ENCODE measurements around the gene DCTN3.

The DCTN3 gene

GRCh38 chr9:34620061-34620994 is at the start of gene DCTN3:
Gene DCTN3 (minus strand): TSS chr9:34620495. CDS start chr9:34620464, 31 bp downstream.
- DNase-seq = peak; percentile 96 to 99

- DNase-seq = peak; percentile 96
Measured at GRCh38 chr9:34665381-34666250, 45.3 kb upstream of the DCTN3 start.

DNA sequence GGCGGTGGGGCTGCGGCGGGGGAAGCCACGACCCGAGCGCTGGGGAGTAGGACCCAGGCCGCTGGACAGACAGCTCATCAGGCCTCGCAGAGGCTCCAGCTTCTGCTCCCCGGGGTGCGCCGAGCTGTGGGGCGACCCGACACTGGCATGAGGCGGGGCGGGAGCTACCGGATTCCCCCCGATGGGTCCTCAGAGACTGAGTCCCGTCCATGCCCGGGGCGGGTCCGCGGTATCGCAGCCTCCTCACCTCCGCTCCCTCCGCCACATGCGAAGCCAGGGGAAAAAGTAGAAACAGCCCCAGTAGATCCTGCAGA is 44.7 kb upstream of the DCTN3 start:
- DNase-seq = no peak

- peak; percentile 42 to 51 for DNase-seq
Measured at GRCh38 chr9:34664281-34665066, 44.2 kb upstream of the DCTN3 start.

DNA sequence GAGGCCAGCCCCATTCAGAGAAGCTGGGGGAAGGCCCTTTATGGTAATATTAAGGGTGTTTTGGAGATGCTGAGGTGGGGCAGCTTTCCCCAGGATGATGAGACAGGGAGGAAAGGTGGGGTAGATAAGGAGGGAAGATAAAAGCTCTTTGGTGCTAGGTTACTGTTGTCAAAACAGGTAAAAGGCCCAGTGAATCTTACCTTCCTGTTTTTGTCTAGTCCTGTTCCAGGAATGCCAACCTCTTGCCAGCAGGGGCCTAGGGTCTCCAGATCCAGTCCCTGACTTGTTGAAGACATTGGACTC is 43.0 kb upstream of the DCTN3 start:
- no peak for DNase-seq

GRCh38 chr9:34662526-34663302 is 42.4 kb upstream of the DCTN3 start, which contains the start of gene CCL27:
Gene CCL27 (minus strand): TSS chr9:34662657. CDS start chr9:34662633, 24 bp downstream.
- no peak for DNase-seq

DNA sequence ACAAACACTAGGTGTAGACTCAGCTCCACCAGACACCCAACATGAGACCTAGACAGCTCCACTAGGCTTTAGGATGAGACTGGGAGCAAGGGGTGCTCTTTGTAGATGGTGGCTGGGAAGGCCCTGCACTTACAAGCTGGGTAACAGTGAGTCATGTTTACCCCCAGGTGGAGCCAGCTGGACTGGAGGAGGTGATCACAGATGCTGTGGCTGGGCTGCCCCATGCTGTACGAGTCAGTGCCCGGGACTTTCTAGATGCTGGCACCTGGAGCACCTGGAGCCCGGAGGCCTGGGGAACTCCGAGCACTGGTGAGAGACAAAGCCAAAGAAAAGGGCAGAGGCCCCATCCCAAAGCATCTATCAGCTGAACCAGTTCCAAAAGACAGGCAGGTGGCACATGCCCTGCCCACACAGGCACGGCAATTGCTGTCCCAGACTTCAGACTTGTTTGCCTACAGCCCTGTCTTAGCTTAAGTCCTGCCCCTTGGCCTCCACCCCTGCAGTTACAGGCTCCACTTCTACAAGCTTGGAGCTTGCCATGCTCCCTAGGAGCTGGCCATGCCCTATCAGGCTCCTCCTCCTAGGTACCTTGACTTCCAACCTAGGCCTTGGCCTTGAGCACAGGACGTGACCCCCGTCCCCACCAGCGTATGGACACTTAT is 39.4 kb upstream of the DCTN3 start:
- DNase-seq = peak in 1 of 2 experiments; percentile 15

DNA sequence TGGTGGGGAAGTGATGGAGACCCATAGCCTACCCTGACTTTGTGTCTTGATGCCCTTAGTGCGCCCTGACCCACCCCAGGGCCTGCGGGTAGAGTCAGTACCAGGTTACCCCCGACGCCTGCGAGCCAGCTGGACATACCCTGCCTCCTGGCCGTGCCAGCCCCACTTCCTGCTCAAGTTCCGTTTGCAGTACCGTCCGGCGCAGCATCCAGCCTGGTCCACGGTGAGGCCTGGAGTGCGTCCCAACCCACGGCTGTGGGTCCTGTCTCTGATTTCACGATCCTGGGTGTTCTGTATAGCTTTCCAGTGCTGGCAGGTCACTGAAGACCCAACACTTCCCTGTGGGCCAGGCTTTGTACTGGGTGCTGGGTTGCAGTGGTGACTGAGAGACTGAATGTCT is 38.2 kb upstream of the DCTN3 start:
- DNase-seq = no peak

DNA sequence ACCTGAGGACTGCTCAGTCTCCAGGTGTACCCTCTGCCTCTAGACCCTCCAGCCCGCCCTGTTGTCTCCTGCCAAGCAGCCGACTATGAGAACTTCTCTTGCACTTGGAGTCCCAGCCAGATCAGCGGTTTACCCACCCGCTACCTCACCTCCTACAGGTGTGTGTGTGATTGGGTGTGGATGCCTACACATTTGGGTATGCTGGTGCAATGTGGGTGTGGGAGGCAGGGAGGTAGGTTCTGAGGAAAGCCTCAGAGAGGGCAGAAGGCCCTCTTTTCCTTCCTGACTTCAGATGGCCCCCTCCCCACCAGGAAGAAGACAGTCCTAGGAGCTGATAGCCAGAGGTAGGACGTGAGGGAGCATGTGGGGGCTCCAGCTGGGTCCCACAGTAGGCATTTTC is 36.7 kb upstream of the DCTN3 start:
- no peak for DNase-seq

GRCh38 chr9:34655394-34655793 is 35.1 kb upstream of the DCTN3 start:
- DNase-seq = no peak

- DNase-seq = peak; percentile 60 to 73
Measured at GRCh38 chr9:34654323-34655051, 34.2 kb upstream of the DCTN3 start.

DNA sequence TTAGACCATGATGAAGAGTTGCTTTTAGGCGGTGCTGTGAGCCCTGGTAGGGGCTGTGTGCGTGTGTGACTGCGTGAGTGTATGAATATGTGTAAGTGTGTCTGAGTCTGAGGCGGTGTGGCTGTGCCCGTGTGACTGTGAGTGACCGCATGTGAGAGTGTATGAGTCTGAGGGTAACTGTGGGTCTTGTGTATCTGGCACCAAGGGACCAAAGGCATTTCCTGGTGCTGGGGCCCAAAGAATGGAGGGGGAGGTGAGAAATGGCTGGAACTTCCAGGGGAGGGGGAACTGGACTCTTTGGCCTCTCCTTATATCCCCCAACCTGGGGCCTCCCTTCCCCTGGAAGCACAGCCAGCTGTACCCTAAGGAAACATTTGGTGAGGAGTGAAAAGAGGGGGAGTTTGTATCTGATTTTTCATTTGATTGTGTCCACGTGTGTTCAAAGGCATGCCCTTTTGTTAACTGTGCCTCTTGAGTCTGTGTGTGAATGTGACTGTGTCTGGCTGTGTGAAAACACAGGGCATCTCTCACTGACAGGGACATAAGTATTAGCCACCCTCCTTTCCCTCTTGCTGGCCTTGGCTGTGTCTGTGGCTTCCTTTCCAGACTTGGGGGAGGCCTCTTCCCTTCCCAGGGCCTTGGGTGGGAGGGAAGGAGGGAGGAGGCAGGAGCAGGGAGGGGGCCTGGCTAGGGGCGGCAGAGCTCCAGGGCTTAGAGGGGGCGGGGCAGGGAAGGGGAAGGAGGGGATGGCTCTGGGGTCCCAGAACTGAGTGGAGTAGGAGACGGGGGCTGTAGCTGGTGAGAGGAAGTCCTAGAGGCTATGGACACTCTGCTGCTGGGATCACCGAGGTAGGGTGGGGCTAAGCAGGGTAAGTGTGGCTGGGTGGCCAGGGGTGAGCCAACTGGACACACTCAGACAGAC is 33.1 kb upstream of the DCTN3 start:
- DNase-seq = no peak

- DNase-seq = no peak
Measured at GRCh38 chr9:34652602-34653000, 32.3 kb upstream of the DCTN3 start.

GRCh38 chr9:34651876-34652601 is 31.7 kb upstream of the DCTN3 start, which contains the start of gene IL11RA:
Gene IL11RA (plus strand): TSS chr9:34652185. CDS start chr9:34655218, 3,033 bp downstream.
- no peak for DNase-seq

DNA sequence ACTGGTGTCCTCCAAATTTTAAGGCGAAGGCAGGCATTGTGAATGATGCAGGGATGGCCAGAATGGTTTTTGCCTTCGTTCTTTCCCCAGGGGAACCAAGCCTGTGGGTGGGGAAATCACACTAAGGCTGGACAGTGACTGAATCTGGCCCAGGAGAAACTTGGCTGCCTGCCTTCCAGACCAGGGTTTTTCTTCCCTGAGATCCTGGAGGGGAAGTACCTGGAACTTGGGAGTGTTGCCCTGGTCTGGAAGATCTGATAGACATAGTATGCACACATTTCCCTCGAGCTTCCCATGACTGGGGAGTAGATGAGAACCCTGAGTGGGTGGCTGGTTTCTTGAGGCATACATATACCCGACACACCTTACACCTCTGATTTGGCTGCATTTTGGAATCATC is 31.0 kb upstream of the DCTN3 start:
- DNase-seq = no peak

GRCh38 chr9:34650816-34651215 is 30.5 kb upstream of the DCTN3 start:
- DNase-seq = no peak

DNA sequence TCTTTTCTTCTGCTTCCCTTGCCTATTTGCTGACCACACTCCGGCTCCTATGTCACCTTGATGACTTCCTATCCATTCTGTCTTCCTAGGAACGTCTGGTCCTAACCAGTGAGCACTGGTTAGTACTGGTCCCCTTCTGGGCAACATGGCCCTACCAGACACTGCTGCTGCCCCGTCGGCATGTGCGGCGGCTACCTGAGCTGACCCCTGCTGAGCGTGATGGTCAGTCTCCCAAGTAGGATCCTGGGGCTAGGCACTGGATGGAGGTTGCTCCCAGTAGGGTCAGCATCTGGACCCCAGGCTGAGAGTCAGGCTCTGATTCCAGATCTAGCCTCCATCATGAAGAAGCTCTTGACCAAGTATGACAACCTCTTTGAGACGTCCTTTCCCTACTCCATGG is 28.4 kb upstream of the DCTN3 start:
- no peak for DNase-seq

GRCh38 chr9:34647651-34648050 is 27.4 kb upstream of the DCTN3 start:
- DNase-seq = no peak

DNA sequence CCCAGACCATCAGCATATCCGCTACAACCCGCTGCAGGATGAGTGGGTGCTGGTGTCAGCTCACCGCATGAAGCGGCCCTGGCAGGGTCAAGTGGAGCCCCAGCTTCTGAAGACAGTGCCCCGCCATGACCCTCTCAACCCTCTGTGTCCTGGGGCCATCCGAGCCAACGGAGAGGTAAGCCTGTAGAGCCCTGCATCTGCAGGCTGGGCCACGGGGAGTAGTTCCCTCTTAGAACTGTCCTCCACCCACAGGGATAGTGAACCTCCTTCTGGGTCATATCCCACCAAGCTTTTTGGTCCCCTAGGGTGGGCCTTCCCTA is 26.7 kb upstream of the DCTN3 start:
- no peak for DNase-seq
